ENCODE results near the gene USP24.

- TF ChIP-seq POLR2A (IDR thresholded peaks at IDR 0.05; ENCODE audit: low read depth, low read length) (no peak), POLR2AphosphoS5 (IDR thresholded peaks at IDR 0.05; ENCODE audit: low read depth, low read length) (no peak), TAF1 (IDR thresholded peaks at IDR 0.05; ENCODE audit: low read depth, low read length) (no peak), SPI1 (IDR thresholded peaks at IDR 0.05; ENCODE audit: low read depth, low read length) (no peak), PAX5 (IDR thresholded peaks at IDR 0.05; ENCODE audit: insufficient read depth, low read length, severe bottlenecking) (no peak)
These were observed 58.6 kb downstream of the USP24 start for GRCh38 chr1:55156608-55157007.
